Transverse colon (tissue), 4 donors: Measurements from ENCODE around the gene CD3D. TPM values are rescaled to one million over a fixed set of nuclear protein-coding genes. Genes with fewer than 3 reads are reported as not detected.

Experiments
- DNase-seq: peaks from one replicate; pipeline ENCODE4 v3.0.0-alpha.2; 2019
- H3K27ac ChIP-seq, 4 donors: fragments of 200-600 bp; sonication (generic); 2 replicates each; pipeline ENCODE4 v1.5.1; 2016 to 2018; ENCODE audit warnings: inconsistent platforms in 4 of 4
- H3K27me3 ChIP-seq: fragments of 200-600 bp; sonication (generic); 2 replicates; pipeline ENCODE4 v1.5.1; 2017; ENCODE audit warnings: inconsistent platforms
- H3K36me3 ChIP-seq, 4 donors: fragments of 200-600 bp; sonication (generic); 2 replicates each; pipeline ENCODE4 v1.5.1; 2017 to 2019; ENCODE audit warnings: inconsistent platforms in 4 of 4
- H3K4me1 ChIP-seq, 4 donors: fragments of 200-600 bp; sonication (generic); 2 replicates each; pipeline ENCODE4 v1.5.1; 2017 to 2020; ENCODE audit warnings: inconsistent platforms in 4 of 4
- H3K4me3 ChIP-seq, 4 donors: fragments of 200-600 bp; sonication (generic); 1 replicate in 1 of 4; 2 replicates in 3 of 4; pipeline versions ENCODE4 v1.5.1 to v1.6.1; 2017 to 2019; ENCODE audit warnings: inconsistent platforms in 4 of 4
- H3K9me3 ChIP-seq, 2 donors: fragments of 200-600 bp; sonication (generic); 2 replicates each; pipeline ENCODE4 v1.5.1; 2017 to 2019; ENCODE audit warnings: inconsistent platforms in 2 of 2
- CTCF ChIP-seq, 5 experiments: fragments of 200-600 bp in 3 of 5; fragments of 450-650 bp in 2 of 5; sonication (generic) in 3 of 5; IDR thresholded peaks; 1 replicate in 2 of 5; 2 replicates in 3 of 5; pipeline ENCODE4 v1.5.1; 2016 to 2017; ENCODE audit warnings: antibody characterized with exemption in 5 of 5, inconsistent platforms in 3 of 5, mild to moderate bottlenecking in 2 of 5, moderate library complexity in 1 of 5
- EP300 ChIP-seq: sonication (generic); formaldehyde crosslinking; IDR thresholded peaks from one replicate; pipeline ENCODE4 v1.6.1; 2017; ENCODE audit warnings: antibody characterized with exemption, low read depth
- POLR2A ChIP-seq: fragments of 450-650 bp; IDR thresholded peaks from one replicate; pipeline ENCODE4 v1.6.1; 2016; ENCODE audit warnings: antibody characterized with exemption, mild to moderate bottlenecking, moderate library complexity
- POLR2AphosphoS5 ChIP-seq, 3 donors: sonication (generic); formaldehyde crosslinking; IDR thresholded peaks; one replicate each; pipeline ENCODE4 v1.6.1; 2016; ENCODE audit warnings: antibody characterized with exemption in 3 of 3
- WGBS, 2 donors: methylation state at CpG; one replicate each; pipeline ENCODE4 v1.1.5; 2018; ENCODE audit warnings: low coverage in 1 of 2; 5-methylcytosine and 5-hydroxymethylcytosine counted together
- in situ Hi-C, 4 donors: fragments of 200-750 bp; cut with MboI; loops; one replicate each; pipeline versions ENCODE4 v1.15.0 to v1.15.1; 2017; ENCODE audit warnings: low sequenced_read_pairs in 3 of 4, low pct_ligation_motif_present in 1 of 4, low pct_unique_long_range_greater_than_20kb in 1 of 4
- intact Hi-C: fragments of 100-400 bp; cut with DNase I; formaldehyde crosslinking; loops from one replicate; pipeline ENCODE4 v1.15.1; 2023; ENCODE audit warnings: low total_unique reads
- total RNA-seq, 4 donors: library from RNA; depleted of rRNA; stranded (reverse); fragments of >200 nt; gene quantifications; one replicate each; pipeline ENCODE4 v1.1.0, GENCODE V29; 2016

CD3D gene
- total RNA-seq, 4 donors from 2014 or later: 3.5 to 19.2 (median 15.3) TPM; not detected in 1

DNA sequence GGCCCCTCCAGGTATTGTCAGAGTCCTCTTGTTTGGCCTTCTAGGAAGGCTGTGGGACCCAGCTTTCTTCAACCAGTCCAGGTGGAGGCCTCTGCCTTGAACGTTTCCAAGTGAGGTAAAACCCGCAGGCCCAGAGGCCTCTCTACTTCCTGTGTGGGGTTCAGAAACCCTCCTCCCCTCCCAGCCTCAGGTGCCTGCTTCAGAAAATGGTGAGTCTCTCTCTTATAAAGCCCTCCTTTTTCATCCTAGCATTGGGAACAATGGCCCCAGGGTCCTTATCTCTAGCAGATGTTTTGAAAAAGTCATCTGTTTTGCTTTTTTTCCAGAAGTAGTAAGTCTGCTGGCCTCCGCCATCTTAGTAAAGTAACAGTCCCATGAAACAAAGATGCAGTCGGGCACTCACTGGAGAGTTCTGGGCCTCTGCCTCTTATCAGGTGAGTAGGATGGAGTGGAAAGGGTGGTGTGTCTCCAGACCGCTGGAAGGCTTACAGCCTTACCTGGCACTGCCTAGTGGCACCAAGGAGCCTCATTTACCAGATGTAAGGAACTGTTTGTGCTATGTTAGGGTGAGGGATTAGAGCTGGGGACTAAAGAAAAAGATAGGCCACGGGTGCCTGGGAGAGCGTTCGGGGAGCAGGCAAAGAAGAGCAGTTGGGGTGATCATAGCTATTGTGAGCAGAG, 37.8 kb downstream of the CD3D start, which contains the start of gene CD3E:
TSS of gene CD3E (plus strand) at position 163 of the 681 bp plus-strand sequence. CDS start at position 386, 223 bp downstream.
- H3K27ac ChIP-seq: peak within 1 kb of the TSS; percentile 10 to 53 (median 32)
- intact Hi-C loops (no loop called here), in situ Hi-C loops (no loop called here)
- TF ChIP-seq EP300 (no peak), POLR2A (no peak), CTCF (IDR thresholded peaks at IDR 0.05) (no peak), POLR2AphosphoS5 (IDR thresholded peaks at IDR 0.05) (no peak)
- H3K4me3 ChIP-seq: peak within 1 kb of the TSS in 2 of 4 donors; percentile 0 to 23
- 69 to 79% methylated on average over 4 to 8 of the region's 8 CpGs for WGBS, 2 donors
- H3K27me3 ChIP-seq: peaks cover 19% of the 10 kb centered on the region
- DNase-seq: peak; percentile 26
- H3K9me3 ChIP-seq: no peaks in the 10 kb centered on the region
- no peaks in the 10 kb centered on the region for H3K36me3 ChIP-seq
- H3K4me1 ChIP-seq: no peaks in the 10 kb centered on the region

- no peak for DNase-seq
- H3K4me1 ChIP-seq: no peaks in the 10 kb centered on the region
- intact Hi-C loops (no loop called here), in situ Hi-C loops (no loop called here)
- no peaks in the 10 kb centered on the region for H3K9me3 ChIP-seq
- 71 to 73% methylated on average over 1 of the region's 1 CpG for WGBS, 2 donors
- H3K27ac ChIP-seq: peak overlapping the region in 3 of 4 donors; percentile 21 to 53 (median 44)
- H3K27me3 ChIP-seq: peaks cover 19% of the 10 kb centered on the region
- TF ChIP-seq EP300: no peak
- TF ChIP-seq POLR2AphosphoS5 (IDR thresholded peaks at IDR 0.05): no peak
- TF ChIP-seq CTCF (IDR thresholded peaks at IDR 0.05): no peak
- TF ChIP-seq POLR2A: no peak
- no peaks in the 10 kb centered on the region for H3K36me3 ChIP-seq
- H3K4me3 ChIP-seq: no peak overlapping the region
Measured at GRCh38 chr11:118304227-118304567, 38.3 kb downstream of the CD3D start.

DNA sequence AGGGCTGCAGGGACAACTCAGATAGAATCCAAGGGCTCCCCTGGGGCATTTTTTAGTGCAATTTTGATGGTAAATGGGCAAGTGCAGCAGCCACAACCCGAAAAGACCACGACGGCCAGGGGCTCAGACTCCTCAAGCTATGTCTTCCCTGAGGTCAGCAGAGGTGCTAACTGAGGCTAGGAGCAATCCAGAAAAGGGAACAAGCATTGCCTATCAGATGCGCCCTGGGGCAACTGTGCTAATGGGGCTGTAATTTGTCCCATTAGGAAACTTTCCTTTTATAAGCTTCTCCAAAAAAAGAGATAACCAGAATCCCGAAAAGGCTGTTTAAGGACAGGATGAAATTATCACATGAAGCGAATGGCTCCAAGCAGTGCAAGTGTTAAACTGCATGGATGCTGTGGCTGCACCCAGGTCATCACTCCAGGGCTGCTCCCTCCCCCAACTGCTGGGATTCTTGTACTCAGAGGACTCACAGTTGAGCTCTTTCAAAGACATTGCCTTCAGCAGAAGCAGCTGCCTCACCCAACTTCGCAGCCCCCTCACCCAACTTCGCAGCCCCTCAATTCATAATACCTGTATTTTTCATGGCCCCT, 40.8 kb downstream of the CD3D start:
- TF ChIP-seq POLR2AphosphoS5 (IDR thresholded peaks at IDR 0.05): no peak
- 65 to 70% methylated on average over 5 to 8 of the region's 8 CpGs for WGBS, 2 donors
- in situ Hi-C loops: no loop called here

DNA sequence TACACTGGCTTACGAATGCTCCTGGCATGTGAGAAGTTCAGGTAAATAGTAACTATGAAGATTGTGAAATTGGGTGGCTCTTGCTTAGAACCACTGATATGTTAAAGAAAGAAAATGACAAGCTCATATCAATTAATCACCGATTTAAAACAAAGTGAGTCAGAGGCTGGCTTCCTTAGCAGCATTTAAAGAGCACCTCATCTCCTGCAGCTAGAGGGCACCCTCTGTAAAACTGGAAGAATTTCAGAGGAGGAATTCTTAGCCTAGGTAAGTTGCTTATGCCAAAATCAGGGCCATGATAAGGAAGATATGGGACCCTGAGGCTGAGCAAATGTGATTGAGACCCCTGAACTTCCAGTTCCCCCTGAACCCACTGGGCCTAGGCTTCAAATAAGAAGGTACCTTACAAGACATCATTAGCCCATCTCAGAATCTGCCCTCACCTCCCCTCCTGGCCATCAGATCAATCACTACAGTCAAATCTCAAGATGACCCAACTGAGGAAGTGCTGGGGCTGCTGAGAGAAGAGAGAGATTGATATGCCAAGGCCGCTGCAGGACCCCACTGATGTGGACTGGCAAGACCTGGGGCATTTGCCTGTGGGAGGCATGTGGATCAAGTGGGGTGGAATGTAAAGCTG, 46.6 kb downstream of the CD3D start:
- in situ Hi-C loops (loop anchor here in 3 of 4 donors (5.0 to 25.0 kb wide), 4 partner anchors 49 to 109 kb away; partner anchors contain the start of genes CD3D (in 1 of the 3), CD3G (in 1 of the 3), SCN2B (in 1 of the 3) and UBE4A (in 1 of the 3)), intact Hi-C loops (no loop called here)
- Histone ChIP-seq H3K27me3 (peaks cover 4% of the 10 kb centered on the region), H3K4me1 (no peaks in the 10 kb centered on the region), H3K27ac (no peak overlapping the region), H3K9me3 (no peaks in the 10 kb centered on the region), H3K36me3 (no peaks in the 10 kb centered on the region), H3K4me3 (no peak overlapping the region)
- TF ChIP-seq CTCF (IDR thresholded peaks at IDR 0.05): peak; percentile 40 to 55 (median 51)
- TF ChIP-seq POLR2AphosphoS5 (IDR thresholded peaks at IDR 0.05): no peak
- peak; percentile 34 for DNase-seq
- WGBS, 2 donors: 21 to 51% methylated on average over 2 to 3 of the region's 3 CpGs

More for the DNA sequence above, 40.8 kb downstream of the CD3D start:
- intact Hi-C loops: no loop called here
- peaks cover 19% of the 10 kb centered on the region for H3K27me3 ChIP-seq
- no peaks in the 10 kb centered on the region for H3K9me3 ChIP-seq
- H3K36me3 ChIP-seq: no peaks in the 10 kb centered on the region
- DNase-seq: no peak
- H3K27ac ChIP-seq: no peak overlapping the region
- no peak overlapping the region for H3K4me3 ChIP-seq
- no peaks in the 10 kb centered on the region for H3K4me1 ChIP-seq
